HG03439 (cell line): ENCODE measurements around the gene ANKRD39.
"Not testable (repeated sequence)": the region's sequence is repeated elsewhere in the genome, so short reads cannot be mapped to it uniquely, and the experiment has no call there.

ENCODE experiments used
- ATAC-seq: cut with Tn5 transposase; IDR thresholded peaks from one replicate; pipeline ENCODE4 v1.9.1; 2021; ENCODE audit warnings: mild to moderate bottlenecking, moderate library complexity; ENCODE audit not compliant: unreplicated experiment

The ANKRD39 gene

GRCh38 chr2:96873651-96874096 lies 15.9 kb upstream of the ANKRD39 start:
- no peak for ATAC-seq

- ATAC-seq, result no peak
Observed at GRCh38 chr2:96872591-96873349, 15.0 kb upstream of the ANKRD39 start.

- ATAC-seq, result no peak
Observed at GRCh38 chr2:96870626-96871255, 12.9 kb upstream of the ANKRD39 start.

GRCh38 chr2:96869822-96870625 lies 12.2 kb upstream of the ANKRD39 start, which contains the start of gene SEMA4C:
Gene SEMA4C, minus strand, starts transcription at chr2:96870080. Its CDS starts 2,194 bp downstream, at chr2:96867886.
- ATAC-seq, result no peak

- ATAC-seq, result no peak
Observed at GRCh38 chr2:96869281-96869821, 11.5 kb upstream of the ANKRD39 start.

GRCh38 chr2:96868555-96869280 lies 10.9 kb upstream of the ANKRD39 start:
- no peak for ATAC-seq

GRCh38 chr2:96867756-96868554 lies 10.1 kb upstream of the ANKRD39 start:
- ATAC-seq, result no peak

GRCh38 chr2:96866986-96867755 lies 9.4 kb upstream of the ANKRD39 start:
- no peak for ATAC-seq

- no peak for ATAC-seq
Observed at GRCh38 chr2:96866586-96866985, 8.8 kb upstream of the ANKRD39 start.

- no peak for ATAC-seq
Observed at GRCh38 chr2:96866149-96866548, 8.3 kb upstream of the ANKRD39 start.

- no peak for ATAC-seq
Observed at GRCh38 chr2:96865654-96866053, 7.8 kb upstream of the ANKRD39 start.

- no peak for ATAC-seq
Observed at GRCh38 chr2:96864343-96865091, 6.7 kb upstream of the ANKRD39 start.

- no peak for ATAC-seq
Observed at GRCh38 chr2:96863575-96864342, 5.9 kb upstream of the ANKRD39 start.

- not testable (repeated sequence) for ATAC-seq
Observed at GRCh38 chr2:96863056-96863455, 5.2 kb upstream of the ANKRD39 start.

GRCh38 chr2:96861074-96861473 lies 3.3 kb upstream of the ANKRD39 start:
- no peak for ATAC-seq

GRCh38 chr2:96860065-96861029 lies 2.5 kb upstream of the ANKRD39 start:
- no peak for ATAC-seq
